Stomach (tissue), 9 donors: ENCODE measurements around the gene FXYD4. TPM values are rescaled to one million over a fixed set of nuclear protein-coding genes. Genes with fewer than 3 reads are reported as not detected.

ENCODE experiments used
- DNase-seq, 2 donors: peaks; one replicate each; pipeline versions ENCODE4 v3.0.0 to v3.0.0-alpha.2; 2013 to 2019
- H3K27ac ChIP-seq, 5 donors: fragments of 200-600 bp in 4 of 5; sonication (generic) in 4 of 5; one replicate each; pipeline ENCODE4 v1.5.1; 2013 to 2019; ENCODE audit warnings: mild to moderate bottlenecking in 1 of 5, moderate library complexity in 1 of 5
- H3K27me3 ChIP-seq, 3 donors: fragments of 200-600 bp; sonication (generic); one replicate each; pipeline ENCODE4 v1.5.1; 2017 to 2019; ENCODE audit warnings: mixed run types in 1 of 3
- H3K36me3 ChIP-seq, 4 donors: fragments of 200-600 bp; sonication (generic); 1 replicate in 3 of 4; 2 replicates in 1 of 4; pipeline ENCODE4 v1.5.1; 2016 to 2019
- H3K4me1 ChIP-seq, 4 donors: fragments of 200-600 bp; sonication (generic); one replicate each; pipeline ENCODE4 v1.5.1; 2016 to 2019
- H3K4me3 ChIP-seq, 4 donors: fragments of 200-600 bp; sonication (generic) in 3 of 4; one replicate each; pipeline ENCODE4 v1.5.1; 2016 to 2019; ENCODE audit warnings: mild to moderate bottlenecking in 1 of 4
- H3K9me3 ChIP-seq, 4 donors: fragments of 200-600 bp; sonication (generic); one replicate each; pipeline ENCODE4 v1.5.1; 2016 to 2019
- CTCF ChIP-seq, 7 experiments: fragments of 450-650 bp in 4 of 7; fragments of 200-600 bp in 3 of 7; sonication (generic) in 3 of 7; IDR thresholded peaks; one replicate each; pipeline ENCODE4 v1.5.1; 2016 to 2019; ENCODE audit warnings: antibody characterized with exemption in 7 of 7, control low read depth in 2 of 7, mild to moderate bottlenecking in 1 of 7
- EP300 ChIP-seq: sonication (generic); formaldehyde crosslinking; IDR thresholded peaks from one replicate; pipeline ENCODE4 v1.6.1; 2017; ENCODE audit warnings: antibody characterized with exemption
- POLR2A ChIP-seq, 4 donors: fragments of 450-650 bp; IDR thresholded peaks; one replicate each; pipeline ENCODE4 v1.6.1; 2016; ENCODE audit warnings: antibody characterized with exemption in 4 of 4, control low read depth in 2 of 4, mild to moderate bottlenecking in 1 of 4, moderate library complexity in 1 of 4
- POLR2AphosphoS5 ChIP-seq, 3 donors: sonication (generic); formaldehyde crosslinking; IDR thresholded peaks; one replicate each; pipeline ENCODE4 v1.6.1; 2016; ENCODE audit warnings: antibody characterized with exemption in 3 of 3
- WGBS, 5 donors: extraction: QIAGEN DNeasy Blood & Tissue Kit in 3 of 5; methylation state at CpG; one replicate each; pipeline versions ENCODE4 v1.1.5 to v1.1.7; 2013 to 2018; 5-methylcytosine and 5-hydroxymethylcytosine counted together
- intact Hi-C: fragments of 100-400 bp; cut with DNase I; formaldehyde crosslinking; loops from one replicate; pipeline ENCODE4 v1.15.1; 2023; ENCODE audit warnings: low total_unique reads
- polyA plus RNA-seq, 3 donors: library from polyadenylated mRNA; stranded (reverse); fragments of 200-250 nt; gene quantifications; one replicate each; pipeline ENCODE4 v1.2.3, GENCODE V29; 2013
- total RNA-seq, 5 donors: library from RNA; depleted of rRNA; stranded (reverse); fragments of >200 nt; gene quantifications; one replicate each; pipeline versions ENCODE4 v1.1.0 to v1.2.3, GENCODE V29; 2014 to 2016
- donor health status: healthy with polysubstance abuse.
- donor health status: Bipolar disorder and iron deficiency.
- donor health status: healthy.

FXYD4 gene
- total and polyA plus RNA-seq, 8 donors: 2.8 to 7.3 (median 6.0) TPM; not detected in 5

GRCh38 chr10:43402176-43402575 is 30.7 kb downstream of the FXYD4 start:
- WGBS, 5 donors: 30 to 49% (median 34%) methylated on average over 4 of the region's 4 CpGs

GRCh38 chr10:43402880-43403452 is 31.5 kb downstream of the FXYD4 start:
- DNase-seq: no peak
- Histone ChIP-seq H3K36me3 (peaks cover 4 to 11% (median 9%) of the 10 kb centered on the region in 4 donors), H3K4me1 (peaks cover 69 to 89% (median 81%) of the 10 kb centered on the region in 4 donors), H3K9me3 (no peaks in the 10 kb centered on the region), H3K4me3 (no peak overlapping the region), H3K27ac (peak overlapping the region in 2 of 5 donors; percentile 15 to 43), H3K27me3 (no peaks in the 10 kb centered on the region)
- intact Hi-C loops: no loop called here
- TF ChIP-seq POLR2A (IDR thresholded peaks at IDR 0.05): no peak
- TF ChIP-seq EP300: no peak
- TF ChIP-seq CTCF (IDR thresholded peaks at IDR 0.05): no peak
- TF ChIP-seq POLR2AphosphoS5 (IDR thresholded peaks at IDR 0.05): no peak
- 61 to 79% (median 69%) methylated on average over 7 of the region's 7 CpGs for WGBS, 5 donors

More at GRCh38 chr10:43402176-43402575, 30.7 kb downstream of the FXYD4 start:
- Histone ChIP-seq H3K4me1 (peaks cover 74 to 97% (median 87%) of the 10 kb centered on the region in 4 donors), H3K4me3 (no peak overlapping the region), H3K27me3 (no peaks in the 10 kb centered on the region), H3K36me3 (peaks cover 4 to 11% (median 9%) of the 10 kb centered on the region in 4 donors), H3K27ac (peak overlapping the region in 2 of 5 donors; percentile 10 to 15), H3K9me3 (no peaks in the 10 kb centered on the region)
- TF ChIP-seq CTCF (IDR thresholded peaks at IDR 0.05) (no peak), POLR2A (IDR thresholded peaks at IDR 0.05) (no peak), EP300 (no peak), POLR2AphosphoS5 (IDR thresholded peaks at IDR 0.05) (no peak)
- no peak for DNase-seq
- intact Hi-C loops: no loop called here

- no peaks in the 10 kb centered on the region for H3K9me3 ChIP-seq
- H3K36me3 ChIP-seq: peaks cover 4 to 9% (median 8%) of the 10 kb centered on the region in 4 donors
- no peak for DNase-seq
- intact Hi-C loops: no loop called here
- TF ChIP-seq POLR2A (IDR thresholded peaks at IDR 0.05) (no peak), CTCF (IDR thresholded peaks at IDR 0.05) (no peak), EP300 (no peak), POLR2AphosphoS5 (IDR thresholded peaks at IDR 0.05) (no peak)
- WGBS, 5 donors: 41 to 52% (median 48%) methylated on average over 14 of the region's 14 CpGs
- peak overlapping the region; percentile 2 to 100 (median 52) for H3K27ac ChIP-seq
- peaks cover 58 to 78% (median 72%) of the 10 kb centered on the region in 4 donors for H3K4me1 ChIP-seq
- H3K27me3 ChIP-seq: no peaks in the 10 kb centered on the region
- H3K4me3 ChIP-seq: peak overlapping the region in 2 of 4 donors; percentile 19 to 91
Measured at GRCh38 chr10:43403911-43404703, 32.7 kb downstream of the FXYD4 start.

- DNase-seq: no peak
- TF ChIP-seq POLR2A (IDR thresholded peaks at IDR 0.05): no peak
- TF ChIP-seq POLR2AphosphoS5 (IDR thresholded peaks at IDR 0.05): no peak
- no peak for TF ChIP-seq EP300
- no peak for TF ChIP-seq CTCF (IDR thresholded peaks at IDR 0.05)
- 37 to 52% (median 50%) methylated on average over 6 of the region's 6 CpGs for WGBS, 5 donors
- Histone ChIP-seq H3K27me3 (no peaks in the 10 kb centered on the region), H3K27ac (peak overlapping the region in 4 of 5 donors; percentile 36 to 100 (median 76)), H3K9me3 (no peaks in the 10 kb centered on the region), H3K4me1 (peaks cover 54 to 75% (median 68%) of the 10 kb centered on the region in 4 donors), H3K36me3 (peaks cover 1 to 4% (median 3%) of the 10 kb centered on the region in 4 donors), H3K4me3 (peak overlapping the region in 2 of 4 donors; percentile 19 to 91)
- intact Hi-C loops: no loop called here
Measured at GRCh38 chr10:43404704-43405084, 33.3 kb downstream of the FXYD4 start.
